Caco-2 (cell line): ENCODE results near the gene TMC5. TPM values are rescaled to one million over a fixed set of nuclear protein-coding genes. Genes with fewer than 3 reads are reported as not detected.

ENCODE experiments used
- BruUV-seq: library from RNA; stranded (reverse); fragments of 400-500 nt; replicated peaks from 2 replicates; lab custom pipeline; 2021; lab: Mats Ljungman, UMichigan
- CTCF ChIA-PET: fragments of 300-600 bp; sonication (Branson Sonifier 250); formaldehyde crosslinking; loops from one replicate; lab custom pipeline; 2022; ENCODE audit warnings: antibody characterized with exemption; lab: Charles Lee
- POLR2A ChIA-PET: fragments of 300-600 bp; sonication (Branson Sonifier 250); formaldehyde crosslinking; loops from one replicate; lab custom pipeline; 2022; ENCODE audit warnings: antibody characterized with exemption; lab: Charles Lee
- DNase-seq, 2 experiments: peaks; one replicate each; pipeline versions ENCODE4 v3.0.0 to v3.0.0-alpha.2; 2020 to 2022
- H3K27me3 ChIP-seq: replicated peaks from 2 replicates; pipeline ENCODE4 v1.6.0; 2011; ENCODE audit warnings: low read length; ENCODE audit not compliant: control insufficient read depth, insufficient read depth
- H3K36me3 ChIP-seq: 2 replicates; pipeline ENCODE4 v1.5.1; 2011; ENCODE audit warnings: low read length; ENCODE audit not compliant: control insufficient read depth, insufficient read depth
- H3K4me1 ChIP-seq: fragments of 250-450 bp; sonication (Bioruptor Pico); 2 replicates; pipeline ENCODE4 v1.5.1; 2020; ENCODE audit warnings: mild to moderate bottlenecking
- H3K4me3 ChIP-seq: 2 replicates; pipeline ENCODE4 v1.5.1; 2011; ENCODE audit warnings: low read depth, mild to moderate bottlenecking, control low read depth, low read length
- H3K9me3 ChIP-seq: fragments of 250-450 bp; sonication (Bioruptor Pico); 2 replicates; pipeline ENCODE4 v1.5.1; 2020; ENCODE audit warnings: mild to moderate bottlenecking, moderate library complexity
- H3K27ac Mint-ChIP-seq: one replicate; pipeline ENCODE4 v1.8.0; 2022; ENCODE audit warnings: mixed read lengths; ENCODE audit not compliant: unreplicated experiment
- H3K27me3 Mint-ChIP-seq: one replicate; pipeline ENCODE4 v1.8.0; 2022; ENCODE audit warnings: mixed read lengths; ENCODE audit not compliant: insufficient read depth, unreplicated experiment
- H3K36me3 Mint-ChIP-seq: one replicate; pipeline ENCODE4 v1.8.0; 2022; ENCODE audit warnings: mild to moderate bottlenecking, mixed read lengths; ENCODE audit not compliant: insufficient read depth, unreplicated experiment
- H3K4me1 Mint-ChIP-seq: one replicate; pipeline ENCODE4 v1.8.0; 2022; ENCODE audit warnings: low read depth, mixed read lengths; ENCODE audit not compliant: unreplicated experiment
- H3K4me3 Mint-ChIP-seq: one replicate; pipeline ENCODE4 v1.8.0; 2022; ENCODE audit warnings: mild to moderate bottlenecking, moderate library complexity, mixed read lengths; ENCODE audit not compliant: unreplicated experiment
- H3K9me3 Mint-ChIP-seq: one replicate; pipeline ENCODE4 v1.8.0; 2022; ENCODE audit warnings: mixed read lengths; ENCODE audit not compliant: unreplicated experiment
- CTCF ChIP-seq, 2 experiments: fragments of 200-600 bp in 1 of 2; IDR thresholded peaks; 1 replicate in 1 of 2; 2 replicates in 1 of 2; pipeline versions ENCODE4 v1.5.1 to v1.8.0; 2011 to 2022; ENCODE audit warnings: antibody characterized with exemption in 1 of 2, control low read depth in 1 of 2, inconsistent platforms in 1 of 2, low read depth in 1 of 2, low read length in 1 of 2, mild to moderate bottlenecking in 1 of 2, moderate library complexity in 1 of 2; ENCODE audit not compliant: insufficient read depth in 1 of 2, severe bottlenecking in 1 of 2, unreplicated experiment in 1 of 2
- intact Hi-C: fragments of 100-400 bp; cut with micrococcal nuclease; formaldehyde crosslinking; loops from one replicate; pipeline ENCODE4 v1.10.0; 2022; ENCODE audit not compliant: unreplicated experiment
- total RNA-seq: library from RNA; stranded (reverse); gene quantifications from 2 replicates; pipeline ENCODE4 v1.2.3, GENCODE V29; 2022

Gene TMC5
- total RNA-seq, 1 experiment from 2014 or later: 2.3 TPM

- no peak overlapping the region for H3K27ac Mint-ChIP-seq
- intact Hi-C loops: no loop called here
- CTCF ChIA-PET: no interaction called here
These were observed 60.8 kb downstream of the TMC5 start for GRCh38 chr16:19478505-19478904.

GRCh38 chr16:19479302-19479721, 61.6 kb downstream of the TMC5 start:
- H3K27ac Mint-ChIP-seq: no peak overlapping the region
- H3K4me3 ChIP-seq: no peak overlapping the region
- no peaks in the 10 kb centered on the region for H3K4me1 Mint-ChIP-seq
- ChIA-PET CTCF (no interaction called here), POLR2A (no interaction called here)
- intact Hi-C loops: no loop called here
- no peak overlapping the region for H3K4me3 Mint-ChIP-seq
- no peaks in the 10 kb centered on the region for H3K36me3 ChIP-seq
- no peaks in the 10 kb centered on the region for H3K27me3 Mint-ChIP-seq
- no peak for TF ChIP-seq CTCF (IDR thresholded peaks at IDR 0.05; ENCODE audit: insufficient read depth in 1 of 2, low read depth in 1 of 2, low read length in 1 of 2, severe bottlenecking in 1 of 2, unreplicated experiment in 1 of 2)
- no peaks in the 10 kb centered on the region for H3K9me3 ChIP-seq
- no peaks in the 10 kb centered on the region for H3K27me3 ChIP-seq
- no peaks in the 10 kb centered on the region for H3K9me3 Mint-ChIP-seq
- H3K36me3 Mint-ChIP-seq: no peaks in the 10 kb centered on the region
- no TSS peak for BruUV-seq
- H3K4me1 ChIP-seq: no peaks in the 10 kb centered on the region
- DNase-seq: no peak

More at GRCh38 chr16:19478505-19478904, 60.8 kb downstream of the TMC5 start:
- no peaks in the 10 kb centered on the region for H3K27me3 ChIP-seq
- Mint-ChIP-seq H3K9me3 (no peaks in the 10 kb centered on the region), H3K36me3 (no peaks in the 10 kb centered on the region), H3K27me3 (no peaks in the 10 kb centered on the region), H3K4me3 (no peak overlapping the region), H3K4me1 (no peaks in the 10 kb centered on the region)
- POLR2A ChIA-PET: no interaction called here
- H3K4me3 ChIP-seq: no peak overlapping the region
- TF ChIP-seq CTCF (IDR thresholded peaks at IDR 0.05; ENCODE audit: insufficient read depth in 1 of 2, low read depth in 1 of 2, low read length in 1 of 2, severe bottlenecking in 1 of 2, unreplicated experiment in 1 of 2): no peak
- H3K9me3 ChIP-seq: no peaks in the 10 kb centered on the region
- no peaks in the 10 kb centered on the region for H3K4me1 ChIP-seq
- no peak for DNase-seq
- no peaks in the 10 kb centered on the region for H3K36me3 ChIP-seq
- no TSS peak for BruUV-seq

- Histone ChIP-seq H3K4me3 (no peak overlapping the region), H3K9me3 (no peaks in the 10 kb centered on the region), H3K4me1 (no peaks in the 10 kb centered on the region), H3K36me3 (no peaks in the 10 kb centered on the region), H3K27me3 (no peaks in the 10 kb centered on the region)
- Mint-ChIP-seq H3K27ac (no peak overlapping the region), H3K27me3 (no peaks in the 10 kb centered on the region), H3K9me3 (no peaks in the 10 kb centered on the region), H3K36me3 (no peaks in the 10 kb centered on the region), H3K4me3 (no peak overlapping the region), H3K4me1 (no peaks in the 10 kb centered on the region)
- POLR2A ChIA-PET: no interaction called here
- CTCF ChIA-PET: no interaction called here
- DNase-seq: no peak
- intact Hi-C loops: no loop called here
- no TSS peak for BruUV-seq
- TF ChIP-seq CTCF (IDR thresholded peaks at IDR 0.05; ENCODE audit: insufficient read depth in 1 of 2, low read depth in 1 of 2, low read length in 1 of 2, severe bottlenecking in 1 of 2, unreplicated experiment in 1 of 2): no peak
These were observed 63.6 kb downstream of the TMC5 start for GRCh38 chr16:19481296-19481695.
